ENCODE measurements around the gene PEPD. TPM values are rescaled to one million over a fixed set of nuclear protein-coding genes. Genes with fewer than 3 reads are reported as not detected.

Gene PEPD
- total and polyA plus RNA-seq, 2 donors (not counting 3 experiments of a cell fraction or from before 2014, with no cell fraction given) = 73.7 to 126 TPM

DNA sequence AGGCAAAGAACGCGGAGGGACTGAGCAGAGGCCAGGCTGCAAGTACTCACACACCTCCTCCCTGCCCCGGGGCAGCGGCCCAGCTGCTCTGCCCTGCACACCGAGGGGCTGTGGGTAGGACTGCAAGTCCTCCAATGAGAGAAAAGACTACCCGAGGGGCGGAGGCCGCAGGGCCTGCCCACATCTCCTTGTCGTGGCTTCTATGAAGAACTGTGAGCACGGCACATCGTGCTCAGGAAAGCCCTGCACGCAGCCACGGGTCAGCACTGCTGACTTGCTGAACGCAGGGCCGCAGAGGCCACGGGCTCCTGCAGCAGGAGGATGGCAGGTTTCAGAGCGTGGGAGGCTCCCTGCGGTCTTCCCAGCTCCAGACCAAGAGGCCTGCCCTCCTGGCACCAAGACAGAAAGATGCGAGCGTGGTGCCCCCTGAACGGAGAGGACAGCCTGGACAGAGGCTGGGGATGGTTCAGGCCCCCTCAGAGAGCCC lies 110.6 kb downstream of the PEPD start:
- no peaks in the 10 kb centered on the region for H3K27me3 ChIP-seq (ENCODE audit: control insufficient read depth in 2 of 2, insufficient read depth in 2 of 2, low read length in 2 of 2)
- no peak overlapping the region for H3K27ac ChIP-seq (ENCODE audit: insufficient read depth, low read depth, low read length)
- H3K4me1 ChIP-seq (ENCODE audit: control insufficient read depth, extremely low read depth, insufficient read depth, low read length) = no peaks in the 10 kb centered on the region
- TF ChIP-seq POLR2AphosphoS5 (IDR thresholded peaks at IDR 0.05; ENCODE audit: insufficient read depth, low read depth, low read length) = no peak
- no peak for TF ChIP-seq MYC (IDR thresholded peaks at IDR 0.05; ENCODE audit: low read depth, low read length)
- no peak for TF ChIP-seq POLR2A (IDR thresholded peaks at IDR 0.05; ENCODE audit: low read depth, low read length)
- TF ChIP-seq FOS (IDR thresholded peaks at IDR 0.05; ENCODE audit: borderline replicate concordance, insufficient read depth, low read length) = no peak
- no peak for TF ChIP-seq JUN (IDR thresholded peaks at IDR 0.05; ENCODE audit: borderline replicate concordance, insufficient read depth, insufficient read length, low read depth)
- TF ChIP-seq EZH2 (IDR thresholded peaks at IDR 0.05; ENCODE audit: borderline replicate concordance, low read depth, low read length, severe bottlenecking) = no peak
- TF ChIP-seq, protein P1, sequence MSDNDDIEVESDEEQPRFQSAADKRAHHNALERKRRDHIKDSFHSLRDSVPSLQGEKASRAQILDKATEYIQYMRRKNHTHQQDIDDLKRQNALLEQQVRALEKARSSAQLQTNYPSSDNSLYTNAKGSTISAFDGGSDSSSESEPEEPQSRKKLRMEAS (IDR thresholded peaks at IDR 0.05; ENCODE audit: insufficient read depth, insufficient read length) = no peak
- no peak for TF ChIP-seq GATA2 (IDR thresholded peaks at IDR 0.05; ENCODE audit: insufficient read depth, insufficient read length, low read depth, low read length)
- no peak for TF ChIP-seq CTCF (IDR thresholded peaks at IDR 0.05; ENCODE audit: extremely low read depth in 1 of 2, insufficient read depth in 1 of 2, low read depth in 1 of 2, low read length in 2 of 2)
- dilution Hi-C loops (cut with MboI; ENCODE audit: extremely low pct_ligation_motif_present, low sequenced_read_pairs) (no loop called here), intact Hi-C loops (cut with micrococcal nuclease) (no loop called here)
- no peak overlapping the region for H2AFZ ChIP-seq (ENCODE audit: low read depth, low read length)
- ChIA-PET CTCF (interaction anchor here (1.6 to 3.5 kb wide), 3 partner anchors 169 to 175 kb away, joined by 5 to 31 read pairs (median 8); no protein-coding TSS in a partner anchor), POLR2A (no interaction called here)
- no peak overlapping the region for H3K4me2 ChIP-seq (ENCODE audit: insufficient read depth, low read length)
- H3K79me2 ChIP-seq (ENCODE audit: control insufficient read depth, insufficient read depth, low read length) = no peaks in the 10 kb centered on the region
- H3K4me3 ChIP-seq (replicated peaks in 1 of 3; ENCODE audit: insufficient read depth in 1 of 3, low read depth in 1 of 3, low read length in 3 of 3) = no peak overlapping the region
- H3K36me3 ChIP-seq (ENCODE audit: control insufficient read depth in 2 of 2, extremely low read depth in 1 of 2, insufficient read depth in 2 of 2, low read length in 2 of 2) = peaks cover 0 to 3% of the 10 kb centered on the region in 2 experiments
- no peaks in the 10 kb centered on the region for H3K9me3 ChIP-seq (replicated peaks; ENCODE audit: control insufficient read depth, insufficient read depth, low read length)
- BruUV-seq (replicated peaks) = no TSS peak
- no peaks in the 10 kb centered on the region for H3K9me1 ChIP-seq (replicated peaks; ENCODE audit: control insufficient read depth, extremely low read depth, insufficient read depth, low read length)
- H3K9ac ChIP-seq (replicated peaks; ENCODE audit: extremely low read depth, insufficient read depth, low read length) = no peak overlapping the region
- DNase-seq (ENCODE audit: low read depth, low spot score) (no peak), FAIRE-seq (no peak)
- H4K20me1 ChIP-seq (replicated peaks; ENCODE audit: control insufficient read depth, extremely low read depth, insufficient read depth, low read length) = no peaks in the 10 kb centered on the region
